ENCODE data around the gene GYG1.
A peak's percentile ranks its signal among the peaks of the same experiment; 100 is the strongest.
"Not testable (repeated sequence)": the region's sequence is repeated elsewhere in the genome, so short reads cannot be mapped to it uniquely, and the experiment has no call there.

Gene GYG1

GRCh38 chr3:148991219-148992026, at the start of gene GYG1:
TSS of gene GYG1 (plus strand) at chr3:148991540. CDS start at chr3:148991641, 101 bp downstream.
- peak; percentile 70 for DNase-seq

- DNase-seq, result peak; percentile 82
These were observed 47.7 kb upstream of the GYG1 start for GRCh38 chr3:148943506-148944205.

- DNase-seq, result no peak
These were observed 46.2 kb upstream of the GYG1 start for GRCh38 chr3:148945116-148945515.

DNA sequence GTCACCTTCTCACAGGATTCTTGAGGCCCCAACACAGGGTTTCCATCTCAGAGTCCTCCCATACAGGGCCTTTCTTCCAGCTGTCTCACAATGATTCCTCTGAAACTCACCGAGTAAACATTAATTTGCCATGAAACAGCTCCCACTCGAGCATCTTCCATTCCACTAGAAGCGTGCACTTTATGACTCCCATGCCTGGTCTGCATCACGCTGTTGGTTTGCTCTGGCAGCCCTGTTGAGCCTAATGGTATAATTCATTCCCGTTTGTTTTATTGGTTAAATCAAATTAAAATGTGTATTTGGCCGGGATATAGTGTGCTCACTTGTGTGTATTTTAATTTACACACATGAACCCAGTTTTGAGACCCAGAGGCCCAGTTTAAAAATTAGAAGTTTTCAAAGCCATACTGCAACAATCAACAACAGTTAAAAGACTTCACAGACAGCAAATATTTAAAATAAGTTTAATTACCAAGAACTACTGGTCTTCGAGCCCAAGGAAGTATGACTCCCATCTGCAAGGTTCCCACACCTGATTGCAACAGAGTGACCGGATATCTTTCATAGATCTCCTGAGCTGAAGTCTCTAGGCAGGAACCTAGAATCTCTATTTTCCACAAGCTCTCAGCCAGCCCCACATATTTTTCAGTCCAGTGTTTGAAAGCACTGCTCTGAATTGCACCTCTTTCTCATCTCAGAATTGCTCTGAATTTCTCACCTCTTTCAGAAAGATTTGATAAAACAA, 42.3 kb upstream of the GYG1 start:
- DNase-seq, result no peak

GRCh38 chr3:148950806-148951205, 40.5 kb upstream of the GYG1 start:
- DNase-seq, result no peak

- DNase-seq, result no peak
These were observed 39.6 kb upstream of the GYG1 start for GRCh38 chr3:148951599-148952361.

- DNase-seq, result no peak
These were observed 38.2 kb upstream of the GYG1 start for GRCh38 chr3:148953094-148953493.

- no peak for DNase-seq
These were observed 36.4 kb upstream of the GYG1 start for GRCh38 chr3:148954981-148955380.

DNA sequence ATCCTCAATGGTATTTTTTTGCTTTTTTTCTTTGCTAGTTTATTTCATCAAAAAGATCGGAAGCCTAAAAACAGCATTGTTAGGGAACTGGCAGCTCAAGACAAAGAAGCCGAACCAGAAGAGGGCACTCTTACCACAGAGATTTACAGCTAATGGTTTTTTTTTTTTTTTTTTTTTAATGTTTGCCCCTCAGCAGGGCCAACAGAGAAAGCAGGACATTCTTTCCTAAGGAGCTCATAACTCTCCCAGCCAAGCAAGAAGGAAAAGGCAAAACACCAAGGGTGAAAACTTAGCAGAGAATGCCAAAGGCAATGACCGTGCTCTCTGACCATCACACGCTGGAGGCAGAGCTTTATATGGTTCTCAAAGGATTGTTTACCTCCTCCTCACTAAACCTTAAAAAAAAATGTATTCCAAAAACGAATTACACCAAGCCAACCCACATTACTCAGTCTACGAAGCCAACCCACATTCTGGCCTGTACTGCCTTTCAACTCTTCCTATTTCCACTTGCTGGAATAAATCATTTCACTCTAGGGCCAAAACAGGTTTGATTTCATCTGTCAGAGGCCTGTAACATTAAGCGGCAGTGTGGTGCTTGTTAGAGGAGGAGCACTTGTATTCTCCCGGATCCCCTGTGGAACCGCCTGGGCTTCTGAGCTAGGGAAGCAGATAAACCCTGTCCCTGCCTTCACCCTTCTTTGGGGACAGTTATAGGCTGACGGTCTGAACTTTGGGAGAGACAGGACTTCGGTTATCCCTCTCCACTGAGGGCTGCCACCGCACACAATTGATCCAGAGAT, 35.6 kb upstream of the GYG1 start:
- peak; percentile 47 for DNase-seq

- peak; percentile 5 for DNase-seq
These were observed 33.8 kb upstream of the GYG1 start for GRCh38 chr3:148957586-148957985.

DNA sequence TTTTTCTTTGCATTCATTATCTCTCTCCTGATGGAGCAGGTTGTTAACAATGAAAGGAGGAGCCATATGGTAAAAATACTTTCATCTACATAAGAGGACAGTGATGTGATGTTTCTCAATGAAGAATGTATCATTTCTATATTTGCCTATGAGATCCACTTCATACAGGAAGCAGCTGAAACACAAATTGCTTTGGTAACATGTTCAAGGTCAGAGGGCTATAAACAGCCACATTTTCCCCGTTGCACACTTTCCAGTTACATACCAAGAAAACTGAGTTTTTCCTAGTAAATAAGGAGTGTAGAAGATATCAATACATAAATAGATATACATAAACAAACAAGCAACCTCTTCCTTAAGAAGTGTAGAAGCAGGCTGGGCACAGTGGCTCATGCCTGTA, 32.6 kb upstream of the GYG1 start:
- DNase-seq, result no peak

- no peak for DNase-seq
These were observed 28.8 kb upstream of the GYG1 start for GRCh38 chr3:148962513-148962912.

GRCh38 chr3:148964809-148965208, 26.5 kb upstream of the GYG1 start:
- no peak for DNase-seq

GRCh38 chr3:148968321-148968720, 23.0 kb upstream of the GYG1 start:
- DNase-seq, result no peak

- no peak for DNase-seq
These were observed 21.1 kb upstream of the GYG1 start for GRCh38 chr3:148970271-148970670.

DNA sequence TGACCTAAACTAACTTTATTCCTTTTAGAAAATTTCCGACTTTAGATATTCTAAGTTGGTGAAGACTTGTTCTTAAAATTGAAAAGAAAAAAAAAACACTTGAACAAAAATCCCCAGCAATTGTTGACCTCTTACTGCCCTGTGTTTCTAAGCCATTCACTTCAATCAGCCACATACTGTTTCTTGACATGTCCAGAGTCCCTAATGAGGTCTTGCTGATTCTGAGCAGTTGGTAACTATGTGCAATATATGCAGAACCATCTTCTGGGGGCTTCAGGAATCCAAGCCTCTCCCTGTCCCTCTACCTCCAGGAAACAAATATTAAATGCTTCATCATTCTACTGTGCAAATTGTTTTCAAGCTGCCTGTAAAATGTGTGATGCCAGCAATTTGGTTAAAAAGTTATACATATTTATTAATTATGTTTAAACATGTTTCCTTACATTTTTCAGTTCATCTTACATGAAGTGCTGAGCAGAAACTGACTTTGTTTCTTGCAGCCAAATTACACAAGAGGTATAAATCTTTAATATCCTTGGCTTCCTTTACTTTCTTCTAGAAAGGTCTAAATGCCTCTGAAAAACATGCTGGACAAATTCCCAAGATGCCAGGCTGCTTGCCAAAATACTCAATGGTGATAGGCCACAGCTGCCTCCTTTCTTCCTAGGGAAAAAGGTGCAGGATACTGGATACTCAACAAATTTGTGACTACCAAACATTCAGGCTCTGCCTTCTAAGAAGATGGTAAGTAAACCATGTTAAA, 19.8 kb upstream of the GYG1 start:
- no peak for DNase-seq

- no peak for DNase-seq
These were observed 16.6 kb upstream of the GYG1 start for GRCh38 chr3:148974726-148975125.

DNA sequence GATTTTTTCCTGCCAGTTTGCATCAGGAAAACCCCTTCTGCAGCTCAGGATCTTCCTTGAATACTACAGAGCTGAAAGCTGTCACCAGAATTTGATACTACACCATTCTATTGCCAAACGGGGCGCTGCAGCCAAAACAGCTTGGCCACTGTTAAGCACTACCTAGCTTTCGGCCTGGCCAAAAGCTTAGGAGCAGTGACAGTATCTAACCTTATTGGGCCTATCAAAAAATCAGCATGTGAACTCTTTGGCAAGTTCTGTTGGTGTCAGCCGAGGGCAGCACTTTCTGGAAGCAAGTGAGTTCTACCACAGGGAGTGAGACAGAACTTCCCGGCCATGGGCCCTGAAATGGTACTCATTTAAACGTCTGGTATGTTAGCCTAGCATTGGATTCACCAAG, 16.1 kb upstream of the GYG1 start:
- peak; percentile 37 for DNase-seq

DNA sequence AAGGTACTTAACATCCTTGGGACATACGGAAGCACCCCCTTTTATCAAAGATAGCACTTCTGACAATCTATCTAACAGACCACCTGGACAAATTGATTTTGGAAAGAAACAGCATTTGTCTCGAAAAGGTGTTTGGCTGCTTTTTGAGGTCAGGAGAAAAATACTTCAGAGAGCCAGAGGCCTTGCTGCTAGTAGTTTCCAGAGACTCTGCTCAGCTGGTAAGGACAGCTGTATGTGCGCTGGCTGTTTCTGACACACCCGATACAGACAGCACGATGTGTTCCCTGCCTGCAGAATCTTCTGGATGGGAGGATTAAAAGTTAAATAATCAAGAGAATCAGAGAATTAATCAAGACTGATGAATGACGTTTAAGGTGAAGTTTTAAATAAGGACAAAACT, 15.6 kb upstream of the GYG1 start:
- no peak for DNase-seq

GRCh38 chr3:148981273-148981672, 10.1 kb upstream of the GYG1 start:
- no peak for DNase-seq

DNA sequence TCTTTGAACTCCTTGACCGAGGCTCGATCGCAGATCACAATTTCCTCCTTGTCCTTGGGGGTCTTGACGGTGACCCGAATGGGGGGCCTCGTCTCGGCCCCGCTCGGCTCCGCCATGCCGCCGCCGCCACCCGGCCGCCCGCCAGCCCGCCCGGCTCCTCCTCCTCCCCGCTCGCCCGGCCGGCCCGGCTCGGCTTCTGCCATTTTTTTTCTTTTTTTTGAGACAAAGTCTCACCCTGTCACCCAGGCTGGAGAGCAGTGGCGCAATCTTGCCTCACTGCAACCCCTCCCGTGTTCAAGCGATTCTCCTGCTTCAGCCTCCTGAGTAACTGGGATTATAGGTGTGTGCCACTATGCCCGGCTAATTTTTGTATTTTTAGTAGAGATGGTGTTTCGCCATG, 3.8 kb upstream of the GYG1 start:
- not testable (repeated sequence) for DNase-seq

Data from NCI-H2029 (cell line).